LNCaP clone FGC (cell line): Measurements from ENCODE around the gene ZFP69.

Experiments used
- DNase-seq: peaks from one replicate; pipeline ENCODE4 v3.0.0-alpha.2; 2011; ENCODE audit warnings: low read depth
- H3K4me3 ChIP-seq: 2 replicates; pipeline ENCODE4 v1.5.1; 2011; ENCODE audit warnings: mild to moderate bottlenecking, low read depth, low read length, control low read depth
- CTCF ChIP-seq: IDR thresholded peaks from 2 replicates; pipeline ENCODE4 v1.5.1; 2012; ENCODE audit warnings: mild to moderate bottlenecking; ENCODE audit not compliant: control insufficient read depth, insufficient read depth; ENCODE audit errors: extremely low read depth

ZFP69 gene

GRCh38 chr1:40534589-40534988 is 57.5 kb downstream of the ZFP69 start:
- TF ChIP-seq CTCF, result no peak
- no peak overlapping the region for H3K4me3 ChIP-seq
- no peak for DNase-seq

GRCh38 chr1:40535732-40536131 is 58.6 kb downstream of the ZFP69 start:
- no peak overlapping the region for H3K4me3 ChIP-seq
- no peak for DNase-seq
- TF ChIP-seq CTCF, result no peak

GRCh38 chr1:40539338-40539737 is 62.2 kb downstream of the ZFP69 start:
- H3K4me3 ChIP-seq, result no peak overlapping the region
- no peak for DNase-seq
- TF ChIP-seq CTCF, result no peak
